ENCODE data around the gene BTRC. TPM values are rescaled to one million over a fixed set of nuclear protein-coding genes. Genes with fewer than 3 reads are reported as not detected.
A peak's percentile ranks its signal among the peaks of the same experiment; 100 is the strongest.

Gene BTRC
- total and polyA plus RNA-seq, 4 donors = 3.1 to 16.4 (median 9.3) TPM

- Histone ChIP-seq H3K9me3 (ENCODE audit: control insufficient read depth in 4 of 4, insufficient read depth in 3 of 4, low read length in 3 of 4) (no peaks in the 10 kb centered on the region), H3K27ac (ENCODE audit: low read depth in 1 of 2, low read length in 1 of 2) (no peak overlapping the region), H3K27me3 (ENCODE audit: control insufficient read depth in 3 of 3, insufficient read depth in 3 of 3, low read length in 2 of 3) (no peaks in the 10 kb centered on the region), H3K4me1 (ENCODE audit: control insufficient read depth in 5 of 5, insufficient read depth in 5 of 5, low read length in 5 of 5) (no peaks in the 10 kb centered on the region), H3K9ac (ENCODE audit: insufficient read depth in 1 of 2, low read length in 2 of 2) (no peak overlapping the region), H3K36me3 (ENCODE audit: control insufficient read depth in 4 of 4, insufficient read depth in 4 of 4, low read length in 4 of 4) (peaks cover 0 to 5% (median 2%) of the 10 kb centered on the region in 4 donors), H3K4me3 (no peak overlapping the region)
- 88 to 98% methylated on average over 6 of the region's 6 CpGs for WGBS, 2 donors
- TF ChIP-seq CTCF (IDR thresholded peaks at IDR 0.05; ENCODE audit: control extremely low read depth, extremely low read depth) = no peak
- DNase-seq = no peak
- no peak for ATAC-seq (ENCODE audit: insufficient read depth, low FRiP score)
Measured at GRCh38 chr10:101525848-101526247, 171.9 kb downstream of the BTRC start.

GRCh38 chr10:101529207-101529606 is 175.2 kb downstream of the BTRC start:
- Histone ChIP-seq H3K9me3 (ENCODE audit: control insufficient read depth in 4 of 4, insufficient read depth in 3 of 4, low read length in 3 of 4) (no peaks in the 10 kb centered on the region), H3K36me3 (ENCODE audit: control insufficient read depth in 4 of 4, insufficient read depth in 4 of 4, low read length in 4 of 4) (peaks cover 2 to 15% (median 8%) of the 10 kb centered on the region in 4 donors), H3K9ac (ENCODE audit: insufficient read depth in 1 of 2, low read length in 2 of 2) (no peak overlapping the region), H3K27me3 (ENCODE audit: control insufficient read depth in 3 of 3, insufficient read depth in 3 of 3, low read length in 2 of 3) (no peaks in the 10 kb centered on the region), H3K27ac (ENCODE audit: low read depth in 1 of 2, low read length in 1 of 2) (no peak overlapping the region), H3K4me1 (ENCODE audit: control insufficient read depth in 5 of 5, insufficient read depth in 5 of 5, low read length in 5 of 5) (no peaks in the 10 kb centered on the region), H3K4me3 (no peak overlapping the region)
- DNase-seq = no peak
- ATAC-seq (ENCODE audit: insufficient read depth, low FRiP score) = no peak
- WGBS, 2 donors = 73 to 88% methylated on average over 1 of the region's 1 CpG
- no peak for TF ChIP-seq CTCF (IDR thresholded peaks at IDR 0.05; ENCODE audit: control extremely low read depth, extremely low read depth)

GRCh38 chr10:101529725-101530553 is 176.0 kb downstream of the BTRC start:
- no peak overlapping the region for H3K27ac ChIP-seq (ENCODE audit: low read depth in 1 of 2, low read length in 1 of 2)
- 63 to 71% methylated on average over 4 of the region's 4 CpGs for WGBS, 2 donors
- H3K36me3 ChIP-seq (ENCODE audit: control insufficient read depth in 4 of 4, insufficient read depth in 4 of 4, low read length in 4 of 4) = peaks cover 4 to 15% (median 9%) of the 10 kb centered on the region in 4 donors
- H3K27me3 ChIP-seq (ENCODE audit: control insufficient read depth in 3 of 3, insufficient read depth in 3 of 3, low read length in 2 of 3) = no peaks in the 10 kb centered on the region
- no peak overlapping the region for H3K4me3 ChIP-seq
- H3K9ac ChIP-seq (ENCODE audit: insufficient read depth in 1 of 2, low read length in 2 of 2) = no peak overlapping the region
- TF ChIP-seq CTCF (IDR thresholded peaks at IDR 0.05; ENCODE audit: control extremely low read depth, extremely low read depth) = no peak
- ATAC-seq (ENCODE audit: insufficient read depth, low FRiP score) (no peak), DNase-seq (peak in 1 of 3 donors; percentile 1)
- no peaks in the 10 kb centered on the region for H3K9me3 ChIP-seq (ENCODE audit: control insufficient read depth in 4 of 4, insufficient read depth in 3 of 4, low read length in 3 of 4)
- no peaks in the 10 kb centered on the region for H3K4me1 ChIP-seq (ENCODE audit: control insufficient read depth in 5 of 5, insufficient read depth in 5 of 5, low read length in 5 of 5)

All from lung (tissue), 12 donors.